H1 (cell line): ENCODE measurements around the gene CBX4. TPM values are rescaled to one million over a fixed set of nuclear protein-coding genes. Genes with fewer than 3 reads are reported as not detected.

Source experiments
- CTCF ChIA-PET: fragments of 300-600 bp; sonication (Branson Sonifier 250); formaldehyde crosslinking; loops from one replicate; lab custom pipeline; 2021; ENCODE audit not compliant: partially characterized antibody; lab: Charles Lee
- POLR2A ChIA-PET: fragments of 300-600 bp; sonication (Branson Sonifier 250); formaldehyde crosslinking; loops from one replicate; lab custom pipeline; 2021; ENCODE audit warnings: inconsistent platforms; ENCODE audit not compliant: partially characterized antibody; lab: Charles Lee
- DNase-seq, 2 experiments: peaks; one replicate each; pipeline versions ENCODE4 v3.0.0 to v3.0.0-alpha.2; 2010 to 2022; ENCODE audit warnings: low spot score in 2 of 2, low read depth in 1 of 2, mixed read lengths in 1 of 2
- FAIRE-seq: peaks from 2 replicates; lab custom pipeline; 2011; peaks lifted over from hg19 to GRCh38; lab: Jason Lieb, UNC
- H2AFZ ChIP-seq: 2 replicates; pipeline ENCODE4 v1.8.1; 2012; ENCODE audit warnings: low read length, inconsistent platforms
- H2AK5ac ChIP-seq: 2 replicates; pipeline ENCODE4 v1.6.1; 2013; ENCODE audit warnings: low read depth, low read length
- H2BK120ac ChIP-seq: replicated peaks from 2 replicates; pipeline ENCODE3; 2013; ENCODE audit warnings: low read depth, low read length, inconsistent platforms
- H2BK12ac ChIP-seq: 2 replicates; pipeline ENCODE4 v1.6.1; 2013; ENCODE audit warnings: low read depth, low read length
- H2BK15ac ChIP-seq: 2 replicates; pipeline ENCODE4 v1.6.1; 2013; ENCODE audit warnings: low read length
- H2BK20ac ChIP-seq: 2 replicates; pipeline ENCODE4 v1.6.1; 2013; ENCODE audit warnings: low read length
- H2BK5ac ChIP-seq: 2 replicates; pipeline ENCODE4 v1.6.1; 2013; ENCODE audit warnings: low read depth, low read length
- H3K14ac ChIP-seq: 2 replicates; pipeline ENCODE4 v1.6.1; 2013; ENCODE audit warnings: inconsistent platforms; ENCODE audit not compliant: insufficient read length
- H3K18ac ChIP-seq: 2 replicates; pipeline ENCODE4 v1.6.1; 2013; ENCODE audit warnings: low read length; ENCODE audit errors: extremely low read depth
- H3K23ac ChIP-seq: 2 replicates; pipeline ENCODE4 v1.6.1; 2013; ENCODE audit warnings: inconsistent platforms; ENCODE audit not compliant: insufficient read length
- H3K23me2 ChIP-seq: 2 replicates; pipeline ENCODE4 v1.6.1; 2013; ENCODE audit warnings: low read depth, low read length
- H3K27ac ChIP-seq: 2 replicates; pipeline ENCODE4 v1.6.1; 2011; ENCODE audit warnings: low read depth, low read length, inconsistent platforms
- H3K27me3 ChIP-seq, 4 experiments: replicated peaks in 1 of 4; 1 replicate in 1 of 4; 2 replicates in 3 of 4; pipeline versions ENCODE4 v1.6.1 to v1.8.1; 2011 to 2013; ENCODE audit warnings: low read length in 3 of 4, mild to moderate bottlenecking in 3 of 4, inconsistent platforms in 2 of 4, mixed read lengths in 2 of 4, moderate library complexity in 1 of 4; ENCODE audit not compliant: control insufficient read depth in 3 of 4, insufficient read depth in 3 of 4; ENCODE audit errors: extremely low read depth in 1 of 4
- H3K36me3 ChIP-seq, 4 experiments: 2 replicates each; pipeline versions ENCODE4 v1.6.1 to v1.8.1; 2011 to 2013; ENCODE audit warnings: mild to moderate bottlenecking in 4 of 4, low read length in 3 of 4, moderate library complexity in 2 of 4, control low read depth in 1 of 4, inconsistent platforms in 1 of 4; ENCODE audit not compliant: insufficient read depth in 4 of 4, control insufficient read depth in 2 of 4
- H3K4ac ChIP-seq: replicated peaks from 2 replicates; pipeline ENCODE3; 2013; ENCODE audit warnings: low read length, low read depth, mixed read lengths, inconsistent platforms; ENCODE audit not compliant: insufficient read length
- H3K4me1 ChIP-seq, 4 experiments: replicated peaks in 1 of 4; 1 replicate in 1 of 4; 2 replicates in 3 of 4; pipeline versions ENCODE4 v1.6.1 to v1.8.1; 2011 to 2013; ENCODE audit warnings: low read length in 3 of 4, inconsistent platforms in 2 of 4, mixed read lengths in 1 of 4; ENCODE audit not compliant: insufficient read depth in 4 of 4, control insufficient read depth in 3 of 4
- H3K4me2 ChIP-seq, 2 experiments: 2 replicates each; pipeline versions ENCODE4 v1.6.1 to v1.8.1; 2011 to 2013; ENCODE audit warnings: low read depth in 2 of 2, low read length in 2 of 2, control low read depth in 1 of 2, inconsistent platforms in 1 of 2, mild to moderate bottlenecking in 1 of 2; ENCODE audit not compliant: insufficient read depth in 1 of 2
- H3K4me3 ChIP-seq, 4 experiments: fragments of 200-600, 300-600 bp in 1 of 4; sonication (generic), shearing (Covaris generic), sonication (Bioruptor Twin) in 1 of 4; 2 replicates each; pipeline versions ENCODE4 v1.5.1 to v1.8.1; 2011 to 2016; ENCODE audit warnings: low read length in 4 of 4, low read depth in 3 of 4, control low read depth in 2 of 4, inconsistent platforms in 2 of 4, mild to moderate bottlenecking in 2 of 4, mixed read lengths in 1 of 4, moderate library complexity in 1 of 4; ENCODE audit not compliant: insufficient read depth in 2 of 4; ENCODE audit errors: extremely low read depth in 1 of 4
- H3K56ac ChIP-seq: replicated peaks from 2 replicates; pipeline ENCODE3; 2013; ENCODE audit warnings: low read depth, mild to moderate bottlenecking, mixed read lengths, low read length, inconsistent platforms; ENCODE audit not compliant: insufficient read length
- H3K79me1 ChIP-seq: 2 replicates; pipeline ENCODE4 v1.6.1; 2013; ENCODE audit warnings: low read depth, low read length, control low read depth
- H3K79me2 ChIP-seq, 2 experiments: 2 replicates each; pipeline versions ENCODE4 v1.6.1 to v1.8.1; 2012 to 2013; ENCODE audit warnings: low read length in 2 of 2, mild to moderate bottlenecking in 2 of 2, inconsistent platforms in 1 of 2; ENCODE audit not compliant: insufficient read depth in 2 of 2, control insufficient read depth in 1 of 2
- H3K9ac ChIP-seq, 4 experiments: replicated peaks in 1 of 4; 1 replicate in 1 of 4; 2 replicates in 3 of 4; pipeline versions ENCODE4 v1.6.1 to v1.8.1; 2011 to 2013; ENCODE audit warnings: low read depth in 3 of 4, low read length in 3 of 4, control low read depth in 2 of 4, mild to moderate bottlenecking in 2 of 4, moderate library complexity in 2 of 4, inconsistent platforms in 1 of 4; ENCODE audit errors: extremely low read depth in 1 of 4
- H3K9me3 ChIP-seq, 2 experiments: 2 replicates each; pipeline versions ENCODE4 v1.6.1 to v1.8.1; 2012 to 2013; ENCODE audit warnings: mild to moderate bottlenecking in 2 of 2, moderate library complexity in 2 of 2, control low read depth in 1 of 2, inconsistent platforms in 1 of 2, low read depth in 1 of 2, low read length in 1 of 2, mixed read lengths in 1 of 2; ENCODE audit not compliant: insufficient read depth in 2 of 2
- H4K20me1 ChIP-seq, 2 experiments: replicated peaks in 1 of 2; 2 replicates each; pipeline versions ENCODE3 to v1.8.1; 2011 to 2013; ENCODE audit warnings: inconsistent platforms in 2 of 2, low read length in 2 of 2, mild to moderate bottlenecking in 1 of 2; ENCODE audit not compliant: insufficient read depth in 2 of 2, control insufficient read depth in 1 of 2
- H4K5ac ChIP-seq: 2 replicates; pipeline ENCODE4 v1.6.1; 2013; ENCODE audit warnings: low read length, low read depth, mixed read lengths, inconsistent platforms; ENCODE audit not compliant: insufficient read length
- H4K8ac ChIP-seq: 2 replicates; pipeline ENCODE4 v1.8.0; 2013; ENCODE audit warnings: mild to moderate bottlenecking, moderate library complexity, low read length, inconsistent platforms; ENCODE audit not compliant: insufficient read depth; ENCODE audit errors: extremely low read depth
- H4K91ac ChIP-seq: replicated peaks from 2 replicates; pipeline ENCODE3; 2013; ENCODE audit warnings: low read length, mixed read lengths, inconsistent platforms; ENCODE audit not compliant: insufficient read length
- CBX8 ChIP-seq: fragments of 300-800, 300-1000 bp; sonication (generic); IDR thresholded peaks from 2 replicates; pipeline ENCODE4 v1.7.1; 2016; ENCODE audit warnings: low read depth, low read length, borderline replicate concordance
- EZH2 ChIP-seq: fragments of 200-600 bp; sonication (generic); IDR thresholded peaks from 2 replicates; pipeline ENCODE4 v1.7.1; 2012; ENCODE audit warnings: low read depth, mild to moderate bottlenecking, moderate library complexity, low read length, inconsistent platforms; ENCODE audit not compliant: severe bottlenecking
- GABPA ChIP-seq: IDR thresholded peaks from 2 replicates; pipeline ENCODE4 v1.6.1; 2011; ENCODE audit warnings: mild to moderate bottlenecking, low read length, moderate library complexity, borderline replicate concordance; ENCODE audit not compliant: insufficient read depth
- HDAC6 ChIP-seq: IDR thresholded peaks from one replicate; pipeline ENCODE4 v1.7.1; 2012; ENCODE audit warnings: low read depth, mild to moderate bottlenecking, inconsistent platforms, low read length, moderate library complexity
- KDM4A ChIP-seq: IDR thresholded peaks from one replicate; pipeline ENCODE4 v1.7.1; 2012; ENCODE audit warnings: low read depth, mild to moderate bottlenecking, moderate library complexity, low read length, inconsistent platforms; ENCODE audit not compliant: severe bottlenecking
- NANOG ChIP-seq: IDR thresholded peaks from 2 replicates; pipeline ENCODE4 v1.6.1; 2011; ENCODE audit warnings: low read length, low read depth, mild to moderate bottlenecking, inconsistent platforms; ENCODE audit not compliant: insufficient read depth, poor library complexity, severe bottlenecking
- RNF2 ChIP-seq: fragments of 200-900, 300-1000 bp; sonication (generic); IDR thresholded peaks from 2 replicates; pipeline ENCODE4 v1.7.1; 2016; ENCODE audit warnings: borderline replicate concordance, low read depth, mild to moderate bottlenecking, antibody characterized with exemption, low read length; ENCODE audit not compliant: poor library complexity, severe bottlenecking; ENCODE audit errors: missing control alignments
- SP2 ChIP-seq: IDR thresholded peaks from 2 replicates; pipeline ENCODE4 v1.6.1; 2012; ENCODE audit warnings: mild to moderate bottlenecking, low read length, inconsistent platforms
- WGBS, 2 experiments: shearing (Covaris generic) in 1 of 2; methylation state at CpG; one replicate each; pipeline versions ENCODE4 v1.1.6 to v1.1.7; 2013 to 2015; ENCODE audit warnings: low lambda C conversion rate in 2 of 2, mixed read lengths in 2 of 2, inconsistent platforms in 1 of 2, low coverage in 1 of 2, missing lambda C conversion rate in 1 of 2; ENCODE audit not compliant: insufficient replicate concordance in 2 of 2, insufficient coverage in 1 of 2, insufficient read length in 1 of 2; ENCODE audit errors: extremely low coverage in 1 of 2, missing lambda C conversion rate in 1 of 2; 5-methylcytosine and 5-hydroxymethylcytosine counted together
- polyA plus RNA-seq, 7 experiments: library from polyadenylated mRNA; depleted of rRNA in 3 of 7; stranded (reverse) in 5 of 7; unstranded in 2 of 7; fragments of >200 nt in 5 of 7; fragments of 200-250 nt in 2 of 7; gene quantifications; 1 replicate in 5 of 7; 2 replicates in 1 of 7; 4 replicates in 1 of 7; pipeline versions ENCODE4 v1.2.1 to v1.2.3, GENCODE V29; 2011 to 2013; ENCODE audit warnings: missing spikeins in 2 of 7, mixed read lengths in 2 of 7
- total RNA-seq: library from RNA; stranded (reverse); fragmentation: NEBNext Ultra II Directional; extraction: Animal tissue kit (Norgen Biotek cat#: 25700); gene quantifications from 2 replicates; pipeline ENCODE4 v1.2.1, GENCODE V29; 2021
- TF ChIP-seq, protein P1 (sequence below): IDR thresholded peaks from 2 replicates; pipeline ENCODE4 v1.6.1; 2012; ENCODE audit warnings: inconsistent platforms

The CBX4 gene
- total and polyA plus RNA-seq, 2 of the 8 experiments (the other 6 are each of a cell fraction or from before 2014, with no cell fraction given) = 1.8 to 4.0 TPM

DNA sequence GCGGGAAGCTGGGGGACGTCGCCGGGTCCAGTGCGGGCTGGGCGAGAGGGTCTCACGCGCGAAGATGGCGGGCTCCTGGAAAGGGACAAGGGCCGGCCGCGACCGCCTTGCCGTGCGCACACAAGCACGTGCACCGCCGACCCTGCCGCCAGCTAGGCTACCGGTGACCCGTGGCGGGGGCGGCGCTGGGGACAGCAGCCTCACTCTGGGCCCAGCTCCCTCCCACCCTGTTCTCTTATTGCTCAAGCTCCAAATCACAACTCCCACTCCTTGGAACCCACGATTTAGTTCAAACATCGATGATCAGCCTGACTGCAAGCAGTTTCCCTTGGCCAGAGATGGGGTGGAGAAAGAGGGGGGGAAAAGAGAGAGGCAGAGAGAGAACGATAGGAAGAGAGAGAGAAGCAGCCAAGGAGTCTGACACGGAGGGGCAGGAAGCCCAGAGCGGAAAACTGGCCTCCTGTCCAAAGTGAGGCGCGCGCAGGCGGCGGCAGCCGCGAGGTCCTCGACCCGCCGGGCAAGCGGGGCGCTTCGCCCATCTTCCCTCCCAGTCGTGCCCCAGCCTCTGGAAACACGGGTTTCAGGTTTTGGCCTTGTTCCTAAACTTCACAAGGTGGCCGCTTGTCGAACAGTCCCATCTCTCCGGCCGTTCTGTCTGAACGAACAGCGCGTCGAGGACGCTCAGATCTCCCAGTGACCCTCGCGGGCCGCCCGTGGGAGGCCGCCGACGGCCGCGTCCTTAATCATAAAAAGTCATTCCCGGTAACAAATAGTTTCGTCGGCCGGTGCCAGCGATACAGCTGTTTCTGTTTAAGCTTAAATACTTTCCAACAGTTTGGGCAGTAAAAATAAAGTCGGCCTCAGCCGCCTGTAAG lies 40.7 kb downstream of the CBX4 start:
- Histone ChIP-seq H3K9ac (no peak overlapping the region; a peak in 1 of 7 replicates), H3K23ac (no peak overlapping the region), H2BK15ac (peak overlapping the region; percentile 92; the same call in 1 of the 2 replicates), H4K20me1 (peaks cover 12 to 21% of the 10 kb centered on the region in 2 experiments), H4K8ac (no peak overlapping the region; the same call in 1 of the 2 replicates), H3K79me1 (no peaks in the 10 kb centered on the region), H3K4me3 (peak overlapping the region; percentile 9 to 51 (median 24); a peak in 7 of 8 replicates), H3K23me2 (peaks cover 3% of the 10 kb centered on the region), H2BK5ac (peak overlapping the region; percentile 26; the same call in 1 of the 2 replicates), H3K27me3 (peaks cover 82 to 92% (median 90%) of the 10 kb centered on the region in 4 experiments), H3K4ac (peak overlapping the region; percentile 41), H3K18ac (peak overlapping the region; percentile 62), H3K4me1 (peaks cover 8 to 57% (median 40%) of the 10 kb centered on the region in 4 experiments), H4K91ac (peak overlapping the region; percentile 35), H3K14ac (no peak overlapping the region), H2AFZ (no peak overlapping the region), H3K4me2 (peak overlapping the region; percentile 59 to 70), H4K5ac (no peak overlapping the region), H3K27ac (no peak overlapping the region), H2BK20ac (peak overlapping the region; percentile 90), H2BK12ac (peak overlapping the region; percentile 85), H3K56ac (no peak overlapping the region), H3K9me3 (peaks cover 0 to 7% of the 10 kb centered on the region in 2 experiments; a peak in 3 of 4 replicates), H3K79me2 (no peaks in the 10 kb centered on the region), H3K36me3 (peaks cover 0 to 12% (median 0%) of the 10 kb centered on the region in 4 experiments; a peak in 1 of 8 replicates), H2AK5ac (no peak overlapping the region), H2BK120ac (no peak overlapping the region)
- POLR2A ChIA-PET = interaction anchor here (0.8 to 24.0 kb wide), 12 partner anchors 9 to 194 kb away, joined by 3 to 374 read pairs (median 6); partner anchors contain the start of genes CBX2 and CBX4
- DNase-seq = peak in 1 of 2 experiments; percentile 66
- 5% methylated on average over 60 of the region's 70 CpGs; no CpG with 5 or more reads in 1 of the 2 experiments for WGBS, 2 experiments
- CTCF ChIA-PET = interaction anchor here (1.2 to 19.1 kb wide), 6 partner anchors 8 to 57 kb away, joined by 3 to 576 read pairs (median 20); partner anchors contain the start of gene CBX4
- FAIRE-seq = no peak
- no peak for TF ChIP-seq SP2
- TF ChIP-seq RNF2 = peak; percentile 94
- TF ChIP-seq EZH2 = peak; percentile 99
- 0 out of 2 replicates have a peak, but pooled peaks have one; percentile 23 for TF ChIP-seq GABPA
- TF ChIP-seq, protein P1, sequence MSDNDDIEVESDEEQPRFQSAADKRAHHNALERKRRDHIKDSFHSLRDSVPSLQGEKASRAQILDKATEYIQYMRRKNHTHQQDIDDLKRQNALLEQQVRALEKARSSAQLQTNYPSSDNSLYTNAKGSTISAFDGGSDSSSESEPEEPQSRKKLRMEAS = peak; percentile 96
- TF ChIP-seq CBX8 = 0 out of 2 replicates have a peak, but pooled peaks have one; percentile 85
- no peak for TF ChIP-seq HDAC6
- TF ChIP-seq NANOG = no peak
- peak; percentile 46 for TF ChIP-seq KDM4A
